ENCODE measurements around the gene JAGN1.

GRCh38 chr3:9897408-9898372, 7.3 kb downstream of the JAGN1 start:
- TF ChIP-seq POLR2A (IDR thresholded peaks at IDR 0.05; ENCODE audit: low read length) (no peak), GATA1 (IDR thresholded peaks at IDR 0.05; ENCODE audit: low read depth, low read length) (no peak)
